Activated CD4-positive, CD25-positive, alpha-beta regulatory T cell treated with anti-CD3 and anti-CD28 coated beads, Interleukin-2, amount 50 U/mL, for 72 hours (primary cell): ENCODE data around the gene DENND4A.

Experiments
- DNase-seq: peaks from one replicate; pipeline ENCODE4 v3.0.0; 2021

The DENND4A gene

DNA sequence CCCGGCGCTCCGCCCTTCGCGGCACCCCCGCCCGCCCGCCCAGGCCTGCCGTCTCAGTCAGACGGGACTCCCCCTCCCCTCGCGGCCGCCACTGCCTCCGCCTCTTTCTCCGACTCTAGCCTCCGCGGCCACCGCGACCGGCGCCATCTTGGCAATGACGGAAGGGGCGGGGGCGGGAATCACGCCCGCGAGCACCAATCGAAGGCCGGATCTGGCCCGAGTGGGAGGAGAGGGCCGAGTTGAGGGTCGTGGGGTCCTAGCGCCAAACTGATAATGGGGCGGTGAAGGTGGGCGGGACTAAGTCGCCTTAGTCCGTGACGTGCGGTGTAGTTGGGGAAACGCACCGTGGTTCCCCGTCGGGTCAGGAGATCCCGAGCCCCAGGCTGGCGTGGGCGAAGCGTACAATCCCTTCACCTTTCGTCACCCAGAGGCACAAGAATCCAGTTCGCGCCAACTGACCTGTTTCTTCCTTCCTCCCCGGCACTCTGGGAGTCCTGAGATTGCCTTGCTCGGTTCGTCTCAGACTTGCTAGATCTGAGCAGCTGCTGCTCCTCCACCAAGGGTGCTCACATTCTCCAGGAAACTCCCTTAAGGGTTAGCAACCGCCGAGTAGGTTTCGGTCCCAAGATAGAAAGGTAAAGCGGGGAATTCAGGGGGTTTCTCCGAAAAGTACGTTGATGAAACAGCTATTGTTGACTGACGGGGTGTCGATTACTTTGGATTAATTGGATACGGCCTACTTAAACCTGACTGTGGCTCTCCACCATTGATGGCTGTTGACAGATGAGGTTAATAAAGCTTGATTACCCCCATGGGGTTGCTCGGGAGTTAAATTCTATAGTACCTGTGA lies at the start of gene DENND4A:
TSS of gene DENND4A (minus strand) at position 156 of the 850 bp plus-strand sequence. CDS start 35,843 bp downstream, outside the sequence.
- peak; percentile 98 for DNase-seq

GRCh38 chr15:65841121-65841930 lies 49.2 kb upstream of the DENND4A start:
- DNase-seq = no peak

DNA sequence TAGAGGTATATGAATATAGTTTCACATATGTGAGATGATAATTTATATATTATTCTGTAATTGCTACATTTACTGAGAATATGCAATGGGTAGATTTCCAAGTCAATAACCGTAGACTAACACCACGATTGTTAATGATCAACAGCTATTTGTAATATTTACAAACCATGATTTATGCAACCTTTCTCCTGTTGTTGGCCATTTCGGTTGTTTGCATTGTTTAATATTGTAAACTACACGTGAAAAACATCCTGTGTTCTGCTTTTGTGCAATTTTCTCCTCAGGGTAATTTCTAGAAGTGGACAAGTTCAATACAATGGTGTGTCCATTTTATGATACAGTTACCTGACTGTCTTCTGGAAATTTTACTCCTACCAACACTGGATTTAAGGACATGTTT lies 47.9 kb upstream of the DENND4A start:
- no peak for DNase-seq

- no peak for DNase-seq
Measured at GRCh38 chr15:65839354-65839901, 47.3 kb upstream of the DENND4A start.

DNA sequence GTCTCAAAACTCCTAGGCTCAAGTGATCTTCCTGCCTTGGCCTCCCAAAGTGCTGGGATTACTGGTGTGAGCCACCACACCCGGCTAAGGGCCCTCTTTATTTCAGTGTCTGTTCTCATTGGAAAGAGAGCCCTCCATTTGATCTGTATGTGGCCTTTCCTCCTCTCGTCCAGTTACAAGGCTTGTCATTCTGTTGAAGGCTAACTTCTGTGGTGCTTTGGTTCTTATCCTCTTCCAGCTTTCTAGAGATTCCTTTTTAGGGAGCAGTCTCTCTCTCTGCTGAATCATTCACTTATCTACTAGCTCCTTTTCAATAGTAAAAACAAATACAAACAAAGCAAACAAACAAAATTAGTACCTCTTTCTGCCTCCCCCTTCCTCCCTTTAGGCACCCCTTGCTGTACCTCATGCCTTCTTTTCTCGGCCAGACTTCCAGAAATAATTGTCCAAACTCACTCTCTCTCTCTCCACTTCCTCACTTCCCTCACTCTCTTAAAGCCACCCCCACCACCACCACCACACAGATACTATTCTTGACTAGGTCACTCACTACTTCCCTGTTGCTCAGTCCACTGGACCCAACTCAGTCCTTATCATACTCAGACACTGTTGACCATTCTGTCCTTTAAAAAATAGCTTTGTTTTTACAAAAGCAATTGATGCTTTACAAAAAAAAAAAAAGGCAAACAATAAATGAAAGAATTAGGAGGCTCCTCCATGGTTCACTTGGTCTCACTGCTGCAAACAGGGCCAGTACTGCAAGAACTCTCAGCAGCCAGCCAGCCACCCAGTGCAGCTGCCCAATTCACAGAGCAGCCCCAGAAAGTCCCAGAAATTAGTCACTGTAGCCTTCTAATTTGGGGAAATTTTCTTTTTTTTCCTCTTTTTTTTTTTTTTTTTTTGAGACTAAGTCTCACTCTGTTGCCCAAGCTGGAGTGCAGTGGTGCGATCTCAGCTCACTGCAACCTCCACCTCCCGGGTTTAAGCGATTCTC lies 45.5 kb upstream of the DENND4A start:
- DNase-seq = no peak

GRCh38 chr15:65836665-65837064 lies 44.6 kb upstream of the DENND4A start:
- DNase-seq = no peak

GRCh38 chr15:65835447-65835846 lies 43.4 kb upstream of the DENND4A start:
- DNase-seq = no peak

DNA sequence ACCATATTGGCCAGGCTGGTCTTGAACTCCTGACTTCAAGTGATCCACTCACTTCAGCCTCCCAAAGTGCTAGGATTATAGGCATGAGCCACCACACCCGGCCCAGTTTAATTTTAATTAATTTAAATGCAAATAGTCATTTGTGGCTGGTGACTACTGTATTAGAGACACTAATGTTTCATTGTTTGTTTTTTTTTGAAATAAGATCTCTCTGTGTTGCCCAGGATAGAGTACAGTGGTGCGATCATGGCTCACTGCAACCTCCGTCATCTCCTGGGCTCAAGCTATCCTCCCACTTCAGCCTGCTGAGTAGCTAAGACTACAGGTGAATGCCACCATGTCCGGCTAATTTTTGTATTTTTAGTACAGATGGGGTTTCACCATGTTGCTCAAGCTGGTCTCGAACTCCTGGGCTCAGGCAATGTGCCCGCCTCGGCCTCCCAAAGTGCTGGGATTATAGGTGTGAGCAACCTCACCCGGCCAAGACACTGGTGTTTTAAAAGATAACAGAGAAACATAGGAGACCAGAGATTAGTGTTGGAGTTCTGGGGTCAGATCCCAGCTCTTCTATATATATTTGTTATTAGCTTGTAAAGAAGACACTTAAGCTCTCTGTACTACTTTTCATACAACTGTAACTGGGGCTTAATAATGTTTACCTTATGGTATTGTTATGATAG lies 42.6 kb upstream of the DENND4A start:
- DNase-seq = no peak

GRCh38 chr15:65833501-65834205 lies 41.6 kb upstream of the DENND4A start:
- DNase-seq = no peak

DNA sequence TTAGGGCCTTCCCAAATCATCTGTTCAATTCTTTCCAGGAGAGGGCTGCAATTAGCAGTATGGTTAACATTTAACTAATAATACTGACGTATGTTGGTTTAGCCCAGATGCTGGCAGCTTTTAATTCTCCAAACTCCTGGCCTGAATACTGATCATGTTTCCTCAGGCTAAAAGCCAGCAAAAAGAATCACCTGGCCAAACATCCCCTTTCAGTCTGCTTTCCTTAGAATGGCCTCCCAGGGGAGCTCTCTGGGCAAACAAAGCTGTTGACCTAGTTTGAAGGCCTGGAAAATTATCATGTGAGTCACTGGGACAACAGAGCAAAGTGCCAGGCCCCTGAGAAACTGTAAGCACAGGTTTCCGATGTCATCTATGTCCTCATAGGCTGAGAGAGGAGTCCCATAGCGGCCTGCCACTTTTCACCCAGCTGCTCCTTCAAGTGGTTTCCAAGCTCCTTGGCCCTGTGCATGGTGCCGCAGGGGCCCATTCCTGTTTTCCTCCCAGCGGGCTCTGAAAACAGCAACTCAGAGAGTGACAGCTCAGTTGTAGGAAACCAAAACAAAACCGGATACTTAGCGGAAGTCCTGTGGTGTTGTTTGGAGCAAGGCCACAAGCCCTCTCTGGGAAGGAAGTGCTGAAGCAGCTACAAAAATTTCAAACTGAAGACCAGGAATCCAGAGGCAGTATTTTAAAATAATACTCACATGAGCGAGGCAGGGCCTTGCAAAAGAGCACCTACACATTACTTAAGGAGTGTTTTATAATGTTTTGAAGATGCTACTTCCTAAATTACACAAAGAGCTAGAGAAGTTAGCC lies 40.7 kb upstream of the DENND4A start:
- DNase-seq = no peak

- no peak for DNase-seq
Measured at GRCh38 chr15:65829130-65829764, 37.2 kb upstream of the DENND4A start.

- no peak for DNase-seq
Measured at GRCh38 chr15:65828585-65828984, 36.5 kb upstream of the DENND4A start.

DNA sequence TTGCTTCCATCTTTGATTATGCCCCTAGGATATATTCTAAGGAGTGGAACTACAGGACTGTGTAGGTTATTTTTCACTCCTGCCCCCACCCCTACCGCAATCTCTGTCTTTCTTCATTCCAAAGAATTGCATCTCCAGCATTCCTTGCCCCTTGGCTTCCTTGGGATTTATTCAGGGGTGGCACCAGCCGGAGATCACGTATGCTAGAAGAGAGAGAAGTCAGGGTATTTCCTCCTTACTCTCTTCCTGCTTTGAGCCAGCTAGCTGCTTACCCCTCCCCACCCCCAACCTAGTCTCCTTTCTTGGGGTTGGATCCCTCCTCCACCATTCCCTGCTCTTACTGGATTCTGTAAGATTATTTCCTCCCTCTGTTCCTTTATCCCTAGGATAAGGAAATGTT lies 35.0 kb upstream of the DENND4A start:
- no peak for DNase-seq

DNA sequence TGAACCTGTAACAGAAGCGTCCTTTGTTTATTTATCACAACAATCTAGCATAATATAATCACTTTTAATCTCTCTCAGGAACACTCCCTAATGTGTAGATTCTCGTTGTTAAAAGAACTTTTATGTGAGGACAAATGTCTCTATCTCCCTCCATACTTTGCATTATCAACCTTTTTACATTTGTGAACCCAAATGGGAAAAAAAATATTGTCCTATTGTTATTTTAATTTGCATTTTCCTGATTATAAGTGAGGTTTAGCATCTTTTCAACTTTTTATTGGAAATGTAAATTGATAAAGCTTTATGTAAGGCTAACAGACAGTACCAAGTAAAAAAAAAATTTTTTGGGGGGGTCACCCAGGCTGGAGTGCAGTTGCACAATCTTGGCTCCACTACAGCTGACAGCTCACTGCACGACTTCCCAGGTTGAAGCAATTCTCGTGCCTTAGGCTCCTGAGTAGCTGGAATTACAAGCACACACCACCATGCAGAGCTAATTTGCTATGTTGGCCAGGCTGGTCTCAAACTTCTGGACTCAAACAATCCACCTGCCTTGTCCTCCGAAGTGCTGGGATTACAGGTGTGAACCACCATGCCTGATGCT lies 33.0 kb upstream of the DENND4A start:
- DNase-seq = no peak

- no peak for DNase-seq
Measured at GRCh38 chr15:65824031-65824743, 32.1 kb upstream of the DENND4A start.

DNA sequence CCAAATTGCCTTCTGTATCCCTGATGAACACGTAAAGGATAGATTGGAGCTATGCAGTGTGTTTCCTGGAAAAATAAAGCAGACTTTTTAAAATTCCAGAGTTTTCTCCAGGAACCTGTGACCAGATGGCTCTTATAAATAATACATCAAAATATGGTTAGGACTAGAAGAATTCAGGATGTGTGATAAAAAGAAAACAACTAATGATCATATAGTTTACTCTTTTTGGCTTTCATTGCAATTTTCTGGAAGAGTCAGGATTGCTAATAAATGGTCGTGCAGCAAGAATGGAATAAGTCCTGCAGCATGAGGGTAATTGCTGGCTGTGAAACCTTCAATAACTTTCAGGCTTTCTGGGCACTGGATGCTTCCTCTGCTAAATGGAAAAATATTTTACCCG lies 30.2 kb upstream of the DENND4A start:
- DNase-seq = no peak

DNA sequence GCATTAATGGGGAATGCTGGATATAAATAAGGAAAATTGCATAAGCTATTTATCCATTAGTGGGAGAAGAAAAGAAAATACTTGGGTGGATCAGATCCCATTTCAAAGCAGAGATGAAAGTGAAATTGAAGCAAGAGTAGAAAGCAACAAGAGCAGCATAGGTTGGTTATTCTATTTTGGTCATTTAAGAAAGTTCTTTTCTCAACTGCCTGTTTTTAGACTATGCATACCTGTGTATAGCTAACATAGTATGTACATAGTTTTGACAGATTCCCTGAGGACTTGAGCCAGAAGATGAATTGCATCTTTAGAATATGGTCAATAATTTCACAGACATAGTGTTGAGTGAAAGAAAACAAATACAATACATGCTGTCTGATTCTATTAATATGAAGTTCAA lies 29.0 kb upstream of the DENND4A start:
- no peak for DNase-seq

DNA sequence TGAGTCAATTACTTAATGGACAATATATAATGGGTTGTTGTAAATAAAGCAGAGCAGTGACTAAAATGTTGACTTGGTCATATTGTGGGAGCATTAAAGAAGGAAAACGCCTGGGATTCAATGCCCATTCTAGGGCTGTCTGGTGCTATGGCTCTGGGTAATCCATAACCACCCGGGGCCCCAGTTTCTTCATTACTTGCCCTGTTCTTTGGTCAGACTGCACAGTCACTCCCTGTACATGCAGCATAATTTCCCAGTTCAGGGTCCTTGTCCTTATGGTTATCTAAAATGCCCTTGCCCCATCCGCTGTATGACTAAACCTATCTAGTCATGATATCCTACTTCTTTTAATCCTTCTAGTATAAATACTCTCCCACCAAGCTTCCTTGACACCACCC lies 27.5 kb upstream of the DENND4A start:
- no peak for DNase-seq
